Putamen (tissue), 1 donor: ENCODE data around the gene FRMD4A.
"Not testable (repeated sequence)": the region's sequence is repeated elsewhere in the genome, so short reads cannot be mapped to it uniquely, and the experiment has no call there.

Source experiments
- DNase-seq: peaks from one replicate; pipeline ENCODE4 v3.0.0-alpha.2; 2016; ENCODE audit warnings: low spot score

FRMD4A gene

DNA sequence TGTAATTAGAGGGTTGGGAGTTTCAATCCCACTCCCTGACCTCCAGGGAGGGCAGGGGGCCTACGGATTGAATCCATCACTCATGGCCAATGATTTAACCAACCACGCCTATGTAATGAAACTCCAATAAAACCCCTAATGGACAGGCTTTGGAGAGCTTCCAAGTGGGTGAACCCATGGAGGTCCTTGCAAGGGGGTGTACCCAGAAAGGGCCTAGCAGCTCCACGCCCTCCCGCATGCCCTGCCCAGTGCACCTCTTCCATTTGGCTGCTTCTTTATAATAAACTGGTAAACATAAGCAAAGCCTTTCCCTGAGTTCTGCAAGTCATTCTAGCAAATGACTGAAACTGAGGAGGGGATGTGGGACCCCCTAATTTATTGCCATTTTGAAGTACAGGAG is 280.1 kb downstream of the FRMD4A start:
- DNase-seq = no peak

DNA sequence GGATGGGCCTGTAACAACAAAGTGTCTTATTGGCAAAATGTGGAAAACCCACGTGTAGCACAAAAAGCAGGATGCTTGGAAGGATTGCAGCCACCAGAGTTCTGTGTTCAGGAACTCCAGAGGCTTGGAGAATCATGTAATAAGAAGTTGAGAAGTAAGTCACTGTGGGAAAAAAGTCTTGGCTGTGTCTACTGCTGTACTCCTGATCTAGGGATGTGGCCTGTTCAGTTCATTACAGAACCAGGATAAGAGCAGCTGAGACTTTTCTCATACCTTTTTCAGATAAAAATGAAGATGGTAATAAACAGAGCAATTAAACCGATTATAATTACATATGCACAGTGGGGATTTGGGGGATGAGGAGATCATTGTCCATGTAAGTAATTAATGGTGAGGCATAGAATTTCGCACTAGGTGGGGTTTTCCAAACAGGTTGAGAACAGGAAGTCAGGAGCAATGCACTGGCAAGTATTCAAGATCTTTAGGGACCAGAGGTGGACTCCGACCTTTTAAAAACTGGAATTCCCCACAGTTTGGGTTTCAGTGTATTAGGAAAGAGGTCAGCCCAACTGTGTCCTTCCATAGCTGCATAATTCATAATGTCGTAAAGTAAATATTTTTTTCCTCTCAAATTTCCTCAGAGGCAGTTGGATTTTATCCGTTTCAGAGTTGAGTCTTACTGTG is 281.7 kb downstream of the FRMD4A start:
- DNase-seq = no peak

DNA sequence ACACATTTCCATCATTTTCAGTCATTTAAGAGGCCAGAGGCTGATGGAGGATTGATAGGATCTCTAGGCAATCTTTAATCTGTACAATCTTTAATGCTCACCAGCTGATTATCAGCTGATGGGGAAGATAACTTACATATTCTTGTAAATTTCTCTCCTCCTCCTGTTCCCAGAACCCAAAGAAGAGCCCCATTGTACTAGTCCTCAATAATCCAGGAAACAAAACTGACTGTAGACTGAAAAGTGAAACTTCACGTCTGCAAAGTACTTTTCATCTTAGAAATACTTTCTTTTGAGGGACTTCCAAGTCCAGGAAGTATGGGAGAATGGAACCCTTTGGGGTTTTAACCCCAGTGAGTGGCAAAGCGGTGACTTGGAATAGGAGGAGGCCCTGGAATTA is 283.3 kb downstream of the FRMD4A start:
- DNase-seq = no peak

DNA sequence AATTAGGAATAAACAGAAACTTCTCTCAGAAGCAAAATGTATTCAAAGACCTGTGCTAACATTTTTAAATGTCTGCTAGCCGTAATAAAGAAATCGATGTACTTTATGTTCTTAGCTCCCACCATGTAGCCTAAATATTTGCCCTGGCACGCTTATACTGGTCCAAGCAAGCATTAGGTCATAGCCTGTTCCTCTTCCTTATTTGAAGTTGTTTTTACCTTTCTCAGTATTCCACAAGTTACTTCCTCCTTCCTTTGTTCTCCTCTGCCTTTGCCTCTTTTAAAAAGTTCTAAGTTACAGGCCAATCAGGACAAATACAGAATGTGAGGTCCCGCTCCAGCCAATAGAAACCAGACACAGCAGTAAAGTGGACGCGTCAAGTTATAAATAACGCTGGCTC is 288.7 kb downstream of the FRMD4A start:
- DNase-seq = not testable (repeated sequence)

DNA sequence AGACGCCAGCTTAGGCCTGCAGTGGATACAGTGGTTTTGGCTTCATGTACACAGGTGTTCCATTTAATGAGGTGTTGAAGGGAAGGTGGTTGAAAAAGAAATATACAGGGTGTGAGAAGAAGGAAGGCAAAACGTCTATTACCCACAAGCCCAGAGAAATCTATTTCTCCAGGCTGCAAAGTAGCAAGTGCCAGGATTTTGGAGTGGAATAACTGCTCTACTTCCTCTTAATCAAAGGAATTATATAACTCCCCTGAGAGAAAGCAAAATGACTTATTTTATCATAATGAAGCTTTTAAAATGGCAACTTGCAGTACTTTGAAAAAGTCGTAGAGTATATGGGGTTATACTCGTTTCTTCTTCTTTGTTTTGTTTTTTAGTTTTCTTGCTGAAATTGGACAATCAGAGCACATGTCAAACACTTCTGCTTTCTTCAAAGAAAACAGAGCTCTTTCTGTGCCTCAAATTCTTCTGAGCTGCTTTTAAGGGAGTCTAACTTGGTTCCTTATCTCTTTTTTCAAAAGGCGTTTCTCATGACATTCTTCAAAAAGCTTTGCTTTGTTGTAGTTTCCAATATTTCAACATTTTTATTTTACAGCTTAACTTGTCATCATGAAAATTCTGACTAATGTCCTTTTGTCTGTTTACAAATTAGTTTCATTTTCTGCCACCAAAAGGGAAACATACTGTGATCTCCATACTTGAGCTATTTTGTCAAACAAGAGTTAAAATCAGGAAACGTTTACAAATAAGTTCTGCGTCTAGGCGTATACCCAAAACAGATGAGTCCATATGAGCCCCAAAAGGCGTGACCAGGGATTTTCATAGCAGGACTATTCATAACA is 289.7 kb downstream of the FRMD4A start:
- no peak for DNase-seq

DNA sequence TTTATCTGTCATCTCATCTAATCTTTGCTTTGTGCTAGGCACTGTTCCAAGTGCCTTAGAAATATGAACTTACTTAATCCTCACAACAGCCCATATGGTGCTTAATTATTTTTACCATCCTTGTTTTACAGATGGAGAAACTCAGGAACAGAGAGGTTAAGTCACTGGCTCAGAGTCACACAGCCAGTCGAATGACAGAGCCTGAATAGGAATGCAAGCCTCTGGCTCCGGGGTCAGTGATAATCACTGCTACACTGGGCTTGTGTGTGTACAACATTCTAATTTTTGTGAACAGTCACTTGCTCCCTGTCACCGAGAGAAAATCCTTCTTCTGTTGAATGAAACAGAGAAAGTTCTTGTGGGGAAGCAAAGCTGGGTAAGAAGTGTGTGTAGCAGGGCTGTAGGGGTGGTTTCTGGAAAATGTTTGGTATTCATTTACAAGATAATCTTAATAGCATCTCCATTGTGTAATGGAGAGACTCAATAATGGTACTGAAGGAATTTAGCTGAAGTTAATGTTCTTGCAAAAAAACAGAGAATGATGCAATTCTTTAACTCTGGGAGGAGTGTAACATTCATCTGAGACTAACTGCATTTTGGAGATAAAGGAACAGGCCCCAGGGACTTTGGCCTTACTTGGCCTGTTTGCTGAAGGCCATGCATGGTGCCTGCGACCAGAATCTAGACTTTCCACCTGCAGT is 290.6 kb downstream of the FRMD4A start:
- DNase-seq = no peak

DNA sequence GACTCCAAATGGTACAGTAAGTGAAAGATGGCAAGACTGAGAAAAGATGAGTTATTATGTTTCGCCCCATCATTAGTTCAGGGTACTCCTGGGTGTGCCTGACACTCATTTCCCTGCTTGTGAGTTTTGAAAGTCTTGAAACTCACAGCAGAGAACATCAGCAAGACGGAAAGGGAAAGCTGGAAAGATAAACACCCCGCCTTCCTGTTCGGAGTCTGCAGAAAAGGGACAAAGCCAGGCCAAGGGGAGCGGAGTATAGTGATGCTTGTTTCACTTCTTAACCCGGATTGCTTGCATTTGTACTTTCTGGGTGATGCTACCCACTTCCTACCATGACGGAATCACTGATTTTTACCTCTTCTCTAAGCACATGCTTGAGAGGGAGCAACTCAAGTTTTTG is 294.5 kb downstream of the FRMD4A start:
- DNase-seq = no peak

DNA sequence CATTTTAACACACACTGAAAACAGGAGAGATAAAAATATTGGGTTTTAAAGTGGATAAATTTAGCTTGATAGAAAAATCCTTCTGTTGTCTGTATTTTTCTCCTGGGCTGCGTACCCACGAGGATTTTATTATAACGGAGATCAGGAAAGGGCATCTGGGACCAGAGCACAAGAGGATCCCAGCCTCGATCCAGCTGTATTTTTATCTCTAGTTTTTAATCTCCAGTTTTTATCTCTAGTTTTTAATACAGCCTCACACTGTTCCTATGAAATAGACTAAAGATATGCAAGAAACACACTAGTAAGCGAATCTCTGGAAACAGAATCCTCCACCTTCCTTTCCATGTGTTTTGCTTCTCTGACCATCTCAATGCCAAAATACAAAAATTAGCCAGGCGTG is 295.2 kb downstream of the FRMD4A start:
- no peak for DNase-seq

DNA sequence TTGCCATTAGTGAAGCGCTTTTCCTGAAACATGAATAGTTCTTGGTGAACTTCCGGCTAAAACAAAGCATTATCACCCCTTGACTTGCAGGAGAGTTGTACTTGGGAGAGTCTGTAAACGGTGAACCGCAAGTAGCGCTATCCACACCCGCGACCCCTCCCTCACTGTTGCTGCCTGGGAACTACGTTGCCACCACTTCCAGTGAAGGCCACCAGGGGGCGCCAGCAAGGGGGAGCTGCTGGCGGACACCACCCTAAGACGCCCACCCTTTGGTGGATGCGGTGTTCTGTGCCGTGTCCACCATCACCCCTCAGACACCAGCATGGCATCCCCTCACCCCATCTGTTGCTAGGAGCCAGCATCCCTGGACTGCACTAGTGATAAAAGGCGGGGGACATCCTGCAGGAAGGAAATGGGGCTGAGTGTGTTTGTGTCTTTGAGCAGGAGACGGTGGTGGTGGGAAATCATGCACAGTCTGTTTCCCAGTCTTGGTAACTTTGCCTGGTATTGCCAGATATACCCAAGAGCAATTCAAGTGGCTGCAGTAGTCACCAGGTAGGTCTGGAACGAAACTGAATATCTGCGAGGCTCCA is 298.2 kb downstream of the FRMD4A start:
- no peak for DNase-seq

DNA sequence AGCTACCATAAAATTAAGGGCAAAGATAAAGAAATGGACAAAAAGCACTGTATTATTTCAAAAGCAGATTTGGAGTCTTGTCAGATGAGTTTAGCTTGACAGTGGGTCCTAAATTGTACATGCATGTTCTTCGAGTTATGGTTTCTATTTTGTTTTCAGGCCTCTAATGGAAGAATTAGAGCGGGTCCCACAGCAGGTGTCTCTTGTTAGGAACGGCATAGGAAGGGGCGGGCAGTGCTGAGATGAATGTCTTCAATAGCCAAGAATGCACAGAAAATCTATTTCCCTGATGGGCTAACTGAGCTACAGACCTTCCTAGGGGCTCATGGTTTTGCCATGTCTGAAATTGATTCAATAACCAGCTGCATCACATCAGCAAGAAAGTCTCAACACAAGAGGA is 304.4 kb downstream of the FRMD4A start:
- DNase-seq = no peak

DNA sequence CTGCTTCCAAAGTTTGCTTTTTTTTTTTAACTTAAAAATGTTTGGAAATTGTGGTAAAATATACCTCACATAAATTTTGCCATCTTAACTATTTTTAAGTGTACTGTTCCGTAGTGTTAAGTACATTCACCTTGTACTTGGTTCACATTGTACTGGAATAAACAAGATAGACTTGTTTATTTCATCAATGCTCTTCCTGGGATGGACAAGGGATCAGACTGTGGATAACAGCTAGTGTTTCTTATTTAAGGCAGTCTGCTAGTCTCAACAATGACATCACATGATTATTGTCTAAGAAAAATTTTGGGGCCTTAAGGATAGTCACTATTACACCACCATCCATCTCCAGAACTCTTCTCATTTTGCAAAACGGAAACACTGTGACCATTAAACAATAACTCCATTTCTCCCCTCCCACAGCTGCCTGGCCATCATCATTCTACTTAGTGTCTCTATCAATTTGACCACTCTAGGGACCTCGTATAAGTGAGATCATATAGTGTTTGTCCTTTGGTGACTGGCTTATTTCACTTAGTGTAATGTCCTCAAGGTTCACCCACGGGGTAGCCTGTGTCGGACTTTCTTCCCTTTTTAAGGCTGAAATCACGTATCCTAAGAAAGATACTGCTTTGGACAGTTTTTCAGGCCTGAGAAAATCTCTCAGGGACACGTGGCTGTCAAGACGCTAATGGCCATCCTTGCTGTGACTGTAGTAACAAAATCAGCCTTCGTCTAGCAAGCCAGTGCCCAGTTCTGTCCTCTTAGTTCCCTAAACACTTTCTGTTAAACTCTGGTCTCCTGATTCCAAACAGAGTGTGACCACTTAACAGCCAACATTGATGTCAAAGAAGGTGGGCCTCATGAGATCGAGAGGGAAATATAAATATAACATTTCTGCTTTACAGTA is 305.2 kb downstream of the FRMD4A start:
- no peak for DNase-seq

DNA sequence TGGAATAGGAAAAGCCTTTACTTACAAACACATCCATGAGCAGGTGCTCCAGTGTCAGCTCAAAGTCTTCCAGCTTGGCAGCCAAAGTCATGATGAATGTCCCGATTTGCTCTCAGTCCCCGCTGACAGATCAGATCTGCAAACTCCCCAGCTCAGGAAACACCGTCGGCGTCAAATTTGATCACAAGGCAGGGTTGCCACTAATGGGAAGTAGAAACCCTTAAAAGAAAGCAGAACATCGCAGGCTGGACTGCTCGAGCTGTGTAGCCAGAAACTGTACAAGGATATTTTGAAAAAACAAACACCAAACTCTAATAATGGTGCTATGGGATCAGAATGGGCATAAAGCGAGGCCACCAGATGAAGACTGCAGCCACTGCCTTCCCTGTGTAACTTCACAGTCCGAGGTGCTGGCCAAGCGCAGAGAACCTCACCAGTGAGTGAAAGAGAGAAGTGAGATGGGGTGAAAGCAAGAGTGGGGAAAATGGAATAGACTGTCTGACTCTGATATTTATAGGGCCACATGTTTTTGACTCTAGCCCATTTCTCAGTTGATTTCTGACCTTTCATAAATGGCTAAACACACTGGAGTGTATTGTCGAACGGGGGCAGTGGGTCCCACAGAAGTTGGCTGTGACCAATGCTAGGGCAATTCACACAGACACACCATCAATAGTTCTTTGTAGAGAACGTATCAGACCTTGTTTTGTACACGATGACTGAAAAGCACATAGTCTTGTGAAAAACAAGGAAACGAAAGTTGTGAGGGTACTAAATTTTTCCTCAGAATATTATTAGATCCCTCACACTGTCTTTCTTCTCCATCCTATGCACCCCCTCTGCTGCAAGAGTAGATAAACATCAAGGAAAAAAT is 306.2 kb downstream of the FRMD4A start:
- peak; percentile 41 for DNase-seq

DNA sequence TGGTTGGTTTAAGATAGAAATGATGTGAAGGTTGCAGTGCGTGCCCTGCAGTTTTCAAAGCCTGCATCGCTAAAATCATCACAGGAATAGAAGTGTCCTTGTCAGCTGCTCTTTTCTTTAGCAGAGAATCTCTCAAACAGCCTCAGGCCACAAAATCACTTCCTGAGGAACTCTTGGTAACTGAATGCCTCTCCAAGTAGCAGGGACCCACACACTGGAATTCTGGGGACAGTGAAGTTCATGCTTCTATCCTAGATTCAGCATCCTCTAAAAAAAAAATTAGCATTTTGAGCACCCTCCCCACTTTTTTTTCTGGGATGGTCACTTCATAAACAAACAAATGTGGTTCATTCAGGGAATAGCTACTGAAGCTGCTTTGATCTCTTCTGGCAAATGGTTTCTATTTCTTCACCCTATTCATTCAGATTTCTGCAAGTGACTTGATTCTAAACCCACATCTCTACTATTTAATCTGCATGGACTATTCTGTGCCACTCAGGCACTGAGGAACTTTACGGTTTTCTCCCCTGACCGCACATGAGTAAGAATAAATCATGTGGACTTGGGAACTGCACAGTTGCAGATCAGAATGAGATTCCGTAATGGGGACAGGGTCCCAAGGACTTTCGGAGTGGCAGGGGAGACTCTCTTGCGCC is 306.9 kb downstream of the FRMD4A start:
- no peak for DNase-seq

DNA sequence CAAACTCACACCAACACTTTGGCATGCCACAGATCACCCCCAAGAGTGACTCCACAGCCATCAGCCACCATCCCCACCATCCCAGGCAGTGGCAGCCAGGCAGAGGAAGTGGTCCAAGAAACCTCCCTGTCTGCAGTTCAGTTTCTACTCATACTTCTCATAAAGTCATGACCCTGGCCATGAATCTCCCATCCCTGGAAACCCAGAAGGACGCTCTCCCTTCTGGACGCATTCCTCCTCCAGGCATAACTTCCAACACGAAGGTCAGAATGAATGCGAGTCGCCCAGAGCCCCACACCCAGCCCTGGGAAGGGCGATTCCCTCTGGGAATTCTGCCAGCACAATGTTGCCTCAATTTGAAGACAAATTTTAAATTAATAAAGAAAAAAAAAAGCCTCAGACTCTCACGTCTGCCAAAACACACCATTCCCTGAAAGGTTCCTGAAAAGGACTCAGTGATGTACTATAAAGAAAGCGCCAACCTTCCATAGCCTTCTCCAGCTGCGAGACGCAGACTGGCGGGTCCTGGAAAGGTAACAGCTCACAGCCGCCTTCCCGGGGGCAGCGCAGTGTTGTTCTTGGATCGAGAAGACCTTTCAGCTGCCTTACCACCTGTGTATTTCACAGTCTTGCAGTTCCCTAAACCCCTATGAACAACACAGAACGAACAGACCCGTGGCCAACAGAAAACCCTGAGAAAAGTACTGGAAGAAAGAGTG is 307.6 kb downstream of the FRMD4A start:
- no peak for DNase-seq

DNA sequence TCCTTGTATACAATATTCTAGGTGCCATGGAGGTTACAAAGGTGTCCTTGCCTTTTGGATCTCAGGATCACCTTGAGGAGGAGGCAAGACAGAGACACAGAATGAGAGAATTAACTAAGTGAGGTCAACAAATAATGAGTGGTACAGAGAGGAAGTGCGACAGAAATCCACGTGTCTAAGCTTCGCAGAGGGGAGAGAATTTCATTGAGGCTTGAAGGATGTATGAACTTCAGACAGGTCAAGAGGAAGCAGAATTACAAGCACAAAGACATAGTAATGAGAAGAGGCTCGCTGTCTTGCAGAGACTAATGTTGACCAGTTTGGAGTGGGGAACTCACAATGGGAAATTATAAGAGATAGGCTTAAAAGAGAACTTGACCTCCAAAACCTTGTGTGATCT is 308.7 kb downstream of the FRMD4A start:
- DNase-seq = no peak

DNA sequence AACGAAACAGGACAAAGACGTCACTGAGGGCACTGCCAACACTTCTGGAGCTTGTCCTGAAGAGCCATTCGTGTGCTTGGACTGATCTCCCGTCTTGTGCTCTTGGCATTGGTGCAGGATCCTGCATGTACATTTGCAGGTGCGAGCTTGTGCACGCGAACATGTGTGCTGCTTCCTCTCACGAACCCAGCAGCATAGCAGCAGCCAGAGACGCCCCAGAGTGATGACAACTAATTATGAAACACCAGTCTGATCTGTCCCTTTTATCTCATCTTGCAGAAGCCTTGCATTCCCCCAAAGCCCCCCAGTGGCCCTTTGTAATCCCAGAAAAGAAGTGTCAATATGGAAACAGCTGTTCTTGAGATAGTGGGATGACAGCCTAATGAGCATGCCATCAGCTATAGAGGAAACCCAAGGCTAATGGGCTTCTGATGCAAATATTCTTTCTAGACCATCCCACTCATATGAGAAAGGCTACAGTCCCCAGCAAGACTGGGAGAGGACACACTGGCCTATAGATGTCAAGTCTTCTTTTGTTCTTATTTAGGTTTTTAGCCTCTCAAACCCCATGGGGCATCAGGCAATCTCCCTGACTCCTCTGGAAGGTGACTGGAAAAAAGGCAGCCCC is 310.6 kb downstream of the FRMD4A start:
- no peak for DNase-seq

DNA sequence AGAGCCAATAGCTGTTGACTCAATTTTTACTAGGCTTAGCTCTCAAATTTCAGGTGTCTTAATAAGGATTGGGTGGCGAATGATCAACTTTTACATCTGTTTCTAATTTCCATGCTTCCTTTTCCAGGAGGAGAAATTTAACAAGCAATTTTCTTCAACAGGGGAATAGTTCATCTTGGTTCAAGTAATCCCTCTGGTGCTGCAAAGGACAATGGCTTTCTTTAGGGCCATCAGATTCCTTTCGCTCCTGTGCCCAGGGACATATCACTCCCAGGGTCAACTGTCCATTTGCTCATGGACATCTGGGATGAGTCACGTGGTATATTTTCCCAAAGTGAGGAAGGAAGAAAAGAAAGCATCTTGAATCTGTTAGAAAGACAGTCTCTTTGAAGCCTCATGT is 313.3 kb downstream of the FRMD4A start:
- no peak for DNase-seq

DNA sequence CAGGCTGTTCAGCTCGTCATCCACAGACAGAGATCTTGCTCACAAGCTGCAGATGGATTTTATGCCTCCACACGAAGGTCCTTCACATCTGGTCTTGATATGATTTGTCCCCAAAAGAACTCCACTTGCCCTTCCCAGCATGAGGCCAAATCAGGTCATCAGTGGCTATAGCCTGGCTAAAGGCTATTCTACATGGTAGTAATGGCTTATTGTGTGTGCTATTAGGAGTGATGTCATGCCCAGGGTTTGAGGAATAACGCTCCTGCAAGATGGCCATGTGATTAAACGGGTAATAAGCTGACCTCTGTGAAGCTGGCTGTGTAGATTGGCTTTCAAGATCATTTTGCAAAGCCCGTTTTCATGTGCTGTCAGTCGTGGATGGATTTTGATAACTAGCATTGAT is 313.8 kb downstream of the FRMD4A start:
- DNase-seq = no peak

DNA sequence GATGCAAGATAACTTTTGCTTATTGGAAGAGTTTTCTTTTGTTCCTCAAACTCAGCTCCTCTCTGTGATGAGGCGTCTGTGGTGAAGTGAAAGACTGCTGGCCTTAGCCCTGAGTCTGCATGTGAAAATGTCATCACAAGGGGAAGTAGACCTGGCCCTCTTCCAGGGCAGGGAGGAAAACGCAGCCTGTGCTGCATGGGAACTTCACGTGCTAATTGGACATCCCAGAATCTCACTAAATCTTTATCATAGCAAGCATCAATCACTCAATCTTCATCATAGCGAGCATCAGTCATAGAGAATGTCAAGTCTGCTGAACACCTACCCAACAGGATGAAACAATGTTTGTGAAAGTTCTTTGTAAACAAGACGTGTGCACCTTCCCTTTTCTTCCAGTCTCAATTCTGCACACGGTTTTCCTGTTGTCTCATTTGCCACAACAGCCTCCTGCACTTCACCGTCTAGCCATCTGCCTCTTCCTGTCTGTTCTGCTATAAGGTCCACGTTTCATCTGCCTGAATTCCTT is 314.6 kb downstream of the FRMD4A start:
- no peak for DNase-seq
